Thoracic aorta endothelial cell (primary cell): ENCODE results near the gene POLR2C. TPM values are rescaled to one million over a fixed set of nuclear protein-coding genes. Genes with fewer than 3 reads are reported as not detected.

Source experiments
- total RNA-seq: library from RNA; depleted of rRNA; stranded (reverse); fragments of >200 nt; gene quantifications from 2 replicates; pipeline ENCODE4 v1.2.3, GENCODE V29; 2012

Gene POLR2C
- 107 and 111 TPM in 2 replicates for total RNA-seq

GRCh38 chr16:57462209-57462977, at the start of gene POLR2C:
POLR2C (plus strand) TSS chr16:57462679; CDS start chr16:57462725, 46 bp downstream.

GRCh38 chr16:57447186-57447962, 15.1 kb upstream of the POLR2C start, which contains the start of the genes CIAPIN1 and COQ9:
CIAPIN1 (minus strand) TSS chr16:57447385; CDS start chr16:57440928, 6,457 bp downstream.
COQ9 (plus strand) TSS chr16:57447479; CDS start chr16:57447506, 27 bp downstream.

GRCh38 chr16:57485916-57486857, 23.7 kb downstream of the POLR2C start, which contains the start of gene DOK4:
DOK4 (minus strand) TSS chr16:57486493; CDS start chr16:57479507, 6,986 bp downstream.

Other genes starting within 250 kb of the POLR2C start
- 127 and 145 TPM in 2 replicates for gene ARL2BP, start 217.4 kb upstream of the POLR2C start, total RNA-seq
- 1.4 and 2.0 TPM in 2 replicates for gene PLLP, start 178.0 kb upstream of the POLR2C start, total RNA-seq
- not detected in 2 replicates for gene CCL22, start 103.9 kb upstream of the POLR2C start, total RNA-seq
- 0.27 and 1.7 TPM in 2 replicates for gene CX3CL1, start 90.2 kb upstream of the POLR2C start, total RNA-seq
- gene CCL17, start 57.9 kb upstream of the POLR2C start, total RNA-seq = not detected in 2 replicates
- 74.7 and 80.6 TPM in 2 replicates for gene CIAPIN1, start 15.3 kb upstream of the POLR2C start, total RNA-seq
- gene COQ9, start 15.2 kb upstream of the POLR2C start, total RNA-seq = 35.9 and 45.7 TPM in 2 replicates
- 18.0 and 29.9 TPM in 2 replicates for gene DOK4, start 23.8 kb downstream of the POLR2C start, total RNA-seq
- gene CCDC102A, start 73.9 kb downstream of the POLR2C start, total RNA-seq = 7.2 and 8.8 TPM in 2 replicates
- not detected in 2 replicates for gene ADGRG5, start 80.0 kb downstream of the POLR2C start, total RNA-seq
- gene ADGRG1, start 166.0 kb downstream of the POLR2C start, total RNA-seq = 54.5 and 137 TPM in 2 replicates
- not detected in 2 replicates for gene ADGRG3, start 205.6 kb downstream of the POLR2C start, total RNA-seq
- 0.07 TPM in 1 of 2 replicates, not detected in the other for gene DRC7, start 232.1 kb downstream of the POLR2C start, total RNA-seq